Measurements from ENCODE around the gene RBFOX2. TPM values are rescaled to one million over a fixed set of nuclear protein-coding genes. Genes with fewer than 3 reads are reported as not detected.

RBFOX2 gene
- total and polyA plus RNA-seq, 2 of the 13 experiments (the other 11 are each of a cell fraction or from before 2014, with no cell fraction given) = 37.3 to 40.4 TPM

GRCh38 chr22:35777335-35777975 lies 251.2 kb downstream of the RBFOX2 start (continued):
- no peak for TF ChIP-seq ZKSCAN8 (CRISPR knock-in tag; IDR thresholded peaks at IDR 0.05; ENCODE audit: borderline replicate concordance)

DNA sequence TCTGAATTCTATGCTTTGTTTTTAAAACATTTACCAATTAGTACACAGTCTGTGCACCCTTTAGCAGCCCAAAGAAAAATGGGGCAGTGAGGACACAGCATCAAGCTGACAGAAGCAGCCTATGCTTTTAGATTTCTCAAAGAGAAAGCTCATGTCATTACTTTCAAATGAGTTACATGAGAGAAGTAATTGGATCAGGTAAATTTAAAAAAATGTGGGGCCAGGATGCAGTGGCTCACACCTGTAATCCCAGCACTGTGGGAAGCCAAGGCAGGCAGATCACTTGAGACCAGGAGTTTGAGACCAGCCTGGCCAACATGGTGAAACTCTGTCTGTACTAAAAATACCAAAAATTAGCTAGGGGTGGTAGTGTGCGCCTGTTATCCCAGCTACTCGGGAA lies 253.3 kb downstream of the RBFOX2 start:
- in situ Hi-C loops (cut with HindIII; ENCODE audit: extremely low pct_ligation_motif_present, low pct_unique_long_range_greater_than_20kb) = no loop called here
- H3K36me3 ChIP-seq (replicated peaks in 1 of 2; ENCODE audit: control insufficient read depth in 1 of 2, insufficient read depth in 2 of 2, low read length in 2 of 2) = peaks cover 0 to 1% of the 10 kb centered on the region in 2 experiments; a peak in 1 of 5 replicates

More for the DNA sequence above, 253.3 kb downstream of the RBFOX2 start:
- Histone ChIP-seq H3K4me2 (ENCODE audit: low read depth, low read length) (no peak overlapping the region), H3K79me2 (ENCODE audit: insufficient read depth, low read length) (no peaks in the 10 kb centered on the region), H3K9ac (ENCODE audit: insufficient read depth, low read depth, low read length) (no peak overlapping the region), H3K4me3 (replicated peaks in 1 of 3; ENCODE audit: insufficient read depth in 1 of 3, low read depth in 2 of 3, low read length in 3 of 3) (no peak overlapping the region), H3K27ac (ENCODE audit: extremely low read length, insufficient read depth, low read length) (no peak overlapping the region), H4K20me1 (ENCODE audit: insufficient read depth, low read length) (no peaks in the 10 kb centered on the region), H2AFZ (ENCODE audit: low read length) (no peak overlapping the region), H3K4me1 (ENCODE audit: insufficient read depth, low read length) (no peaks in the 10 kb centered on the region), H3K9me3 (ENCODE audit: low read length) (no peaks in the 10 kb centered on the region), H3K27me3 (ENCODE audit: control insufficient read depth in 1 of 2, insufficient read depth in 2 of 2, low read length in 2 of 2) (no peaks in the 10 kb centered on the region)
- no TSS peak for BruUV-seq (replicated peaks)
- ChIA-PET CTCF (ENCODE audit: low intra/inter-chr PET ratio, low total read pairs) (no interaction called here), POLR2A (no interaction called here)
- no peak for FAIRE-seq
- TF ChIP-seq, protein P1, sequence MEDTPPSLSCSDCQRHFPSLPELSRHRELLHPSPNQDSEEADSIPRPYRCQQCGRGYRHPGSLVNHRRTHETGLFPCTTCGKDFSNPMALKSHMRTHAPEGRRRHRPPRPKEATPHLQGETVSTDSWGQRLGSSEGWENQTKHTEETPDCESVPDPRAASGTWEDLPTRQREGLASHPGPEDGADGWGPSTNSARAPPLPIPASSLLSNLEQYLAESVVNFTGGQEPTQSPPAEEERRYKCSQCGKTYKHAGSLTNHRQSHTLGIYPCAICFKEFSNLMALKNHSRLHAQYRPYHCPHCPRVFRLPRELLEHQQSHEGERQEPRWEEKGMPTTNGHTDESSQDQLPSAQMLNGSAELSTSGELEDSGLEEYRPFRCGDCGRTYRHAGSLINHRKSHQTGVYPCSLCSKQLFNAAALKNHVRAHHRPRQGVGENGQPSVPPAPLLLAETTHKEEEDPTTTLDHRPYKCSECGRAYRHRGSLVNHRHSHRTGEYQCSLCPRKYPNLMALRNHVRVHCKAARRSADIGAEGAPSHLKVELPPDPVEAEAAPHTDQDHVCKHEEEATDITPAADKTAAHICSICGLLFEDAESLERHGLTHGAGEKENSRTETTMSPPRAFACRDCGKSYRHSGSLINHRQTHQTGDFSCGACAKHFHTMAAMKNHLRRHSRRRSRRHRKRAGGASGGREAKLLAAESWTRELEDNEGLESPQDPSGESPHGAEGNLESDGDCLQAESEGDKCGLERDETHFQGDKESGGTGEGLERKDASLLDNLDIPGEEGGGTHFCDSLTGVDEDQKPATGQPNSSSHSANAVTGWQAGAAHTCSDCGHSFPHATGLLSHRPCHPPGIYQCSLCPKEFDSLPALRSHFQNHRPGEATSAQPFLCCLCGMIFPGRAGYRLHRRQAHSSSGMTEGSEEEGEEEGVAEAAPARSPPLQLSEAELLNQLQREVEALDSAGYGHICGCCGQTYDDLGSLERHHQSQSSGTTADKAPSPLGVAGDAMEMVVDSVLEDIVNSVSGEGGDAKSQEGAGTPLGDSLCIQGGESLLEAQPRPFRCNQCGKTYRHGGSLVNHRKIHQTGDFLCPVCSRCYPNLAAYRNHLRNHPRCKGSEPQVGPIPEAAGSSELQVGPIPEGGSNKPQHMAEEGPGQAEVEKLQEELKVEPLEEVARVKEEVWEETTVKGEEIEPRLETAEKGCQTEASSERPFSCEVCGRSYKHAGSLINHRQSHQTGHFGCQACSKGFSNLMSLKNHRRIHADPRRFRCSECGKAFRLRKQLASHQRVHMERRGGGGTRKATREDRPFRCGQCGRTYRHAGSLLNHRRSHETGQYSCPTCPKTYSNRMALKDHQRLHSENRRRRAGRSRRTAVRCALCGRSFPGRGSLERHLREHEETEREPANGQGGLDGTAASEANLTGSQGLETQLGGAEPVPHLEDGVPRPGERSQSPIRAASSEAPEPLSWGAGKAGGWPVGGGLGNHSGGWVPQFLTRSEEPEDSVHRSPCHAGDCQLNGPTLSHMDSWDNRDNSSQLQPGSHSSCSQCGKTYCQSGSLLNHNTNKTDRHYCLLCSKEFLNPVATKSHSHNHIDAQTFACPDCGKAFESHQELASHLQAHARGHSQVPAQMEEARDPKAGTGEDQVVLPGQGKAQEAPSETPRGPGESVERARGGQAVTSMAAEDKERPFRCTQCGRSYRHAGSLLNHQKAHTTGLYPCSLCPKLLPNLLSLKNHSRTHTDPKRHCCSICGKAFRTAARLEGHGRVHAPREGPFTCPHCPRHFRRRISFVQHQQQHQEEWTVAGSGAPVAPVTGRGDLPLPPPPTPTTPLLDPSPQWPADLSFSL (CRISPR knock-in tag; IDR thresholded peaks at IDR 0.05) = no peak
- no peak for TF ChIP-seq PITX1 (CRISPR knock-in tag; IDR thresholded peaks at IDR 0.05)
- TF ChIP-seq MZF1 (CRISPR knock-in tag; IDR thresholded peaks at IDR 0.05; ENCODE audit: borderline replicate concordance) = no peak
- no peak for TF ChIP-seq ZNF766 (CRISPR knock-in tag; IDR thresholded peaks at IDR 0.05; ENCODE audit: borderline replicate concordance)
- TF ChIP-seq IKZF4 (CRISPR knock-in tag; IDR thresholded peaks at IDR 0.05; ENCODE audit: borderline replicate concordance, low read depth, not compliant biosample characterization) = no peak
- TF ChIP-seq MEIS1 (CRISPR knock-in tag; IDR thresholded peaks at IDR 0.05; ENCODE audit: borderline replicate concordance) = no peak
- no peak for TF ChIP-seq PTBP1 (IDR thresholded peaks at IDR 0.05; ENCODE audit: low read depth, low read length, poor library complexity, severe bottlenecking)
- no peak for TF ChIP-seq U2AF1 (optimal IDR thresholded peaks at IDR 0.05; ENCODE audit: low read depth, low read length)
- no peak for TF ChIP-seq ZNF44 (CRISPR knock-in tag; IDR thresholded peaks at IDR 0.05)
- no peak for TF ChIP-seq ZFAT (CRISPR knock-in tag; conservative IDR thresholded peaks at IDR 0.05)
- 94% methylated on average over 2 of the region's 2 CpGs for WGBS (ENCODE audit: low lambda C conversion rate)
- DNase-seq (ENCODE audit: low spot score) = no peak
- ATAC-seq = no peak
- intact Hi-C loops (cut with micrococcal nuclease; ENCODE audit: unreplicated experiment) = no loop called here
